IMR-90 (cell line): Measurements from ENCODE around the gene ELF2. TPM values are rescaled to one million over a fixed set of nuclear protein-coding genes. Genes with fewer than 3 reads are reported as not detected.
"Not testable (repeated sequence)": the region's sequence is repeated elsewhere in the genome, so short reads cannot be mapped to it uniquely, and the experiment has no call there.

Experiments
- ATAC-seq: fragments of 200-7000 bp; cut with Tn5 transposase; 2 replicates; pipeline ENCODE4 v1.9.1; 2020; ENCODE audit warnings: low read depth, mild to moderate bottlenecking, moderate library complexity
- BruUV-seq: library from RNA; stranded (reverse); fragments of 400-500 nt; replicated peaks from 2 replicates; lab custom pipeline; 2021; lab: Mats Ljungman, UMichigan
- CTCF ChIA-PET: fragments of 300-600 bp; formaldehyde crosslinking; extraction: SDS; loops from one replicate; lab custom pipeline; 2021; ENCODE audit warnings: antibody characterized with exemption; lab: Yijun Ruan, JAX
- POLR2A ChIA-PET: fragments of 300-600 bp; sonication (Branson Sonifier 250); formaldehyde crosslinking; loops from one replicate; lab custom pipeline; 2022; ENCODE audit warnings: antibody characterized with exemption; ENCODE audit not compliant: unreplicated experiment; lab: Charles Lee
- DNase-seq: peaks from one replicate; pipeline ENCODE4 v3.0.0; 2013
- H2AFZ ChIP-seq: replicated peaks from 2 replicates; pipeline ENCODE3; 2013; ENCODE audit warnings: low read length, mild to moderate bottlenecking; ENCODE audit not compliant: poor library complexity
- H2AK5ac ChIP-seq: 2 replicates; pipeline ENCODE4 v1.6.1; 2013; ENCODE audit warnings: low read depth, low read length, inconsistent platforms
- H2AK9ac ChIP-seq: replicated peaks from 2 replicates; pipeline ENCODE3; 2013; ENCODE audit warnings: mild to moderate bottlenecking, low read depth, low read length, moderate library complexity; ENCODE audit not compliant: poor library complexity
- H2BK120ac ChIP-seq: 2 replicates; pipeline ENCODE4 v1.6.1; 2013; ENCODE audit warnings: low read depth, low read length, inconsistent platforms
- H2BK15ac ChIP-seq: 3 replicates; pipeline ENCODE4 v1.6.1; 2013; ENCODE audit warnings: low read depth, low read length, inconsistent platforms
- H2BK20ac ChIP-seq: 2 replicates; pipeline ENCODE4 v1.6.1; 2013; ENCODE audit warnings: low read depth, mild to moderate bottlenecking, inconsistent platforms, low read length, moderate library complexity
- H2BK5ac ChIP-seq: 2 replicates; pipeline ENCODE4 v1.6.1; 2013; ENCODE audit warnings: mild to moderate bottlenecking, low read depth, low read length, inconsistent platforms; ENCODE audit not compliant: poor library complexity, severe bottlenecking
- H3K14ac ChIP-seq: replicated peaks from 2 replicates; pipeline ENCODE4 v1.6.1; 2013; ENCODE audit warnings: low read depth, low read length, inconsistent platforms
- H3K18ac ChIP-seq: 2 replicates; pipeline ENCODE4 v1.6.1; 2013; ENCODE audit warnings: low read depth, low read length, control low read depth
- H3K23ac ChIP-seq: 2 replicates; pipeline ENCODE4 v1.6.1; 2013; ENCODE audit warnings: low read depth, low read length, inconsistent platforms
- H3K27ac ChIP-seq: 2 replicates; pipeline ENCODE4 v1.5.1; 2013; ENCODE audit warnings: mild to moderate bottlenecking, control low read depth, low read length; ENCODE audit not compliant: insufficient read depth
- H3K27me3 ChIP-seq: 2 replicates; pipeline ENCODE4 v1.6.1; 2013; ENCODE audit warnings: low read length; ENCODE audit not compliant: control insufficient read depth, insufficient read depth
- H3K36me3 ChIP-seq: 2 replicates; pipeline ENCODE4 v1.6.1; 2013; ENCODE audit warnings: low read length, mixed read lengths; ENCODE audit not compliant: control insufficient read depth, insufficient read depth
- H3K4ac ChIP-seq: 2 replicates; pipeline ENCODE4 v1.6.1; 2013; ENCODE audit warnings: low read depth, low read length, inconsistent platforms
- H3K4me1 ChIP-seq: 2 replicates; pipeline ENCODE4 v1.6.1; 2013; ENCODE audit warnings: low read length, mixed read lengths; ENCODE audit not compliant: control insufficient read depth, insufficient read depth
- H3K4me2 ChIP-seq: 2 replicates; pipeline ENCODE4 v1.6.1; 2013; ENCODE audit warnings: low read depth, mild to moderate bottlenecking, control low read depth, low read length, moderate library complexity
- H3K4me3 ChIP-seq: 2 replicates; pipeline ENCODE4 v1.5.1; 2013; ENCODE audit warnings: low read depth, mild to moderate bottlenecking, control low read depth, low read length, moderate library complexity; ENCODE audit not compliant: insufficient read depth
- H3K56ac ChIP-seq: 2 replicates; pipeline ENCODE4 v1.6.1; 2013; ENCODE audit warnings: low read length, inconsistent platforms; ENCODE audit not compliant: insufficient read depth; ENCODE audit errors: extremely low read depth
- H3K79me1 ChIP-seq, 2 experiments: 2 replicates each; pipeline ENCODE4 v1.6.1; 2013; ENCODE audit warnings: low read length in 2 of 2, inconsistent platforms in 1 of 2, low read depth in 1 of 2
- H3K9ac ChIP-seq: 2 replicates; pipeline ENCODE4 v1.6.1; 2013; ENCODE audit warnings: low read depth, low read length, control low read depth
- H3K9me1 ChIP-seq: 2 replicates; pipeline ENCODE4 v1.6.1; 2013; ENCODE audit warnings: low read length, inconsistent platforms; ENCODE audit not compliant: insufficient read depth
- H3K9me3 ChIP-seq: 2 replicates; pipeline ENCODE4 v1.6.1; 2013; ENCODE audit warnings: low read length; ENCODE audit not compliant: control insufficient read depth, insufficient read depth
- H4K20me1 ChIP-seq: 2 replicates; pipeline ENCODE4 v1.6.1; 2013; ENCODE audit warnings: low read length, inconsistent platforms; ENCODE audit not compliant: insufficient read depth
- H4K5ac ChIP-seq: 2 replicates; pipeline ENCODE4 v1.6.1; 2013; ENCODE audit warnings: mild to moderate bottlenecking, low read depth, low read length, control low read depth
- H4K8ac ChIP-seq, 2 experiments: 2 replicates each; pipeline ENCODE4 v1.6.1; 2013; ENCODE audit warnings: low read depth in 2 of 2, low read length in 2 of 2, control low read depth in 1 of 2, inconsistent platforms in 1 of 2
- H4K91ac ChIP-seq: 2 replicates; pipeline ENCODE4 v1.6.1; 2013; ENCODE audit warnings: low read depth, low read length, inconsistent platforms; ENCODE audit not compliant: insufficient read depth
- WGBS, 2 experiments: methylation state at CpG; one replicate each; pipeline versions ENCODE4 v1.1.5 to v1.1.7; 2013; ENCODE audit warnings: missing lambda C conversion rate in 2 of 2; ENCODE audit not compliant: insufficient read length in 1 of 2; ENCODE audit errors: extremely low coverage in 2 of 2; 5-methylcytosine and 5-hydroxymethylcytosine counted together
- dilution Hi-C: fragments of 300-500 bp; cut with HindIII; formaldehyde crosslinking; loops from one replicate; pipeline ENCODE4 v1.14.3; 2018; ENCODE audit warnings: low sequenced_read_pairs; ENCODE audit not compliant: unreplicated experiment
- in situ Hi-C: fragments of 300-500 bp; cut with MboI; formaldehyde crosslinking; loops from 3 replicates; pipeline ENCODE4 v1.14.3; 2019; ENCODE audit warnings: low sequenced_read_pairs, inconsistent platforms, mixed read lengths
- intact Hi-C: fragments of 100-400 bp; cut with micrococcal nuclease; formaldehyde crosslinking; loops from 2 replicates; pipeline ENCODE4 v1.10.0; 2022
- polyA plus RNA-seq, 3 experiments: library from polyadenylated mRNA; depleted of rRNA; stranded (reverse); fragments of >200 nt; gene quantifications; 2 replicates each; pipeline ENCODE4 v1.2.3, GENCODE V29; 2012; ENCODE audit warnings: low replicate concordance in 1 of 3
- total RNA-seq: library from RNA; depleted of rRNA; stranded (reverse); fragments of >200 nt; gene quantifications from 2 replicates; pipeline ENCODE4 v1.2.3, GENCODE V29; 2012

ELF2 gene
- total and polyA plus RNA-seq, 2 of the 4 experiments (the other 2 are of a cell fraction) = 14.5 to 42.3 TPM

DNA sequence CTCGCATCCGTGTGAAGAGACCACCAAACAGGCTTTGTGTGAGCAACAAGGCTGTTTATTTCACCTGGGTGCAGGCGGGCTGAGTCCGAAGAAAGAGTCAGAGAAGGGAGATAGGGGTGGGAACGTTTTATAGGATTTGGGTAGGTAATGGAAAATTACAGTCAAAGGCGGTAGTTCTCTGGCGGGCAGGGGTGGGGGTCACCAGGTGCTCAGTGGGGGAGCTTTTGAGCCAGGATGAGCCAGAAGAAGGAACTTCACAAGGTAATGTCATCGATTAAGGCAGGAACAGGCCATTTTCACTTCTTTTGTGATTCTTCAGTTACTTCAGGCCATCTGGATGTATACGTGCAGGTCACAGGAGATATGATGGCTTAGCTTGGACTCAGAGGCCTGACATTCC lies 19.0 kb downstream of the ELF2 start:
- H3K56ac ChIP-seq, POLR2A ChIA-PET, H3K4me2 ChIP-seq, intact Hi-C loops, H3K18ac ChIP-seq, H4K8ac ChIP-seq, H3K4me3 ChIP-seq, BruUV-seq, H3K4ac ChIP-seq, H3K14ac ChIP-seq, H4K91ac ChIP-seq, H3K9ac ChIP-seq, H3K9me1 ChIP-seq, H3K36me3 ChIP-seq, H2AK9ac ChIP-seq, H2BK120ac ChIP-seq, H2BK5ac ChIP-seq, DNase-seq, ATAC-seq, H4K5ac ChIP-seq, H2AK5ac ChIP-seq, H2BK20ac ChIP-seq, H3K23ac ChIP-seq, H2BK15ac ChIP-seq, H3K9me3 ChIP-seq, dilution Hi-C loops, H3K4me1 ChIP-seq, H2AFZ ChIP-seq, H3K27ac ChIP-seq, H3K27me3 ChIP-seq, in situ Hi-C loops: not testable (repeated sequence)
- WGBS, 2 experiments = 92% methylated on average over 7 of the region's 9 CpGs; no CpG with 5 or more reads in 1 of the 2 experiments
- Histone ChIP-seq H3K79me1 (peaks cover 15 to 42% of the 10 kb centered on the region in 2 experiments), H4K20me1 (peaks cover 21% of the 10 kb centered on the region; the same call in 1 of the 2 replicates)
- CTCF ChIA-PET = interaction anchor here (2.7 kb wide), 1 partner anchor 10 kb away, joined by 8 read pairs; no protein-coding TSS in a partner anchor
